ENCODE data around the gene MAGEA10.
"Not testable (repeated sequence)": the region's sequence is repeated elsewhere in the genome, so short reads cannot be mapped to it uniquely, and the experiment has no call there.

MAGEA10 gene

GRCh38 chrX:152138388-152138784 is at the start of gene MAGEA10:
Gene MAGEA10, minus strand, starts transcription at chrX:152138577. Its CDS starts 2,957 bp downstream, at chrX:152135620.
- no peak for DNase-seq (ENCODE audit: low read depth in 2 of 2)

- no peak for DNase-seq (ENCODE audit: low read depth in 2 of 2)
Observed at GRCh38 chrX:152177497-152178269, 39.3 kb upstream of the MAGEA10 start.

- no peak for DNase-seq (ENCODE audit: low read depth in 2 of 2)
Observed at GRCh38 chrX:152177052-152177451, 38.7 kb upstream of the MAGEA10 start.

GRCh38 chrX:152175892-152176291 is 37.5 kb upstream of the MAGEA10 start:
- DNase-seq (ENCODE audit: low read depth in 2 of 2) = not testable (repeated sequence)

- DNase-seq (ENCODE audit: low read depth in 2 of 2) = not testable (repeated sequence)
Observed at GRCh38 chrX:152173923-152174322, 35.5 kb upstream of the MAGEA10 start.

- DNase-seq (ENCODE audit: low read depth in 2 of 2) = no peak
Observed at GRCh38 chrX:152170621-152171020, 32.2 kb upstream of the MAGEA10 start.

GRCh38 chrX:152165033-152165743 is 26.8 kb upstream of the MAGEA10 start:
- no peak for DNase-seq (ENCODE audit: low read depth in 2 of 2)

GRCh38 chrX:152157042-152157441 is 18.7 kb upstream of the MAGEA10 start:
- no peak for DNase-seq (ENCODE audit: low read depth in 2 of 2)

GRCh38 chrX:152155766-152156310 is 17.5 kb upstream of the MAGEA10 start:
- DNase-seq (ENCODE audit: low read depth in 2 of 2) = no peak

- no peak for DNase-seq (ENCODE audit: low read depth in 2 of 2)
Observed at GRCh38 chrX:152154050-152154449, 15.7 kb upstream of the MAGEA10 start.

- DNase-seq (ENCODE audit: low read depth in 2 of 2) = no peak
Observed at GRCh38 chrX:152151256-152151655, 12.9 kb upstream of the MAGEA10 start.

GRCh38 chrX:152149648-152150047 is 11.3 kb upstream of the MAGEA10 start:
- DNase-seq (ENCODE audit: low read depth in 2 of 2) = no peak

- DNase-seq (ENCODE audit: low read depth in 2 of 2) = no peak
Observed at GRCh38 chrX:152139589-152139988, 1.2 kb upstream of the MAGEA10 start.

GRCh38 chrX:152137771-152138387 is 498 bp downstream of the MAGEA10 start:
- DNase-seq (ENCODE audit: low read depth in 2 of 2) = no peak

GRCh38 chrX:152136312-152136711 is 2.1 kb downstream of the MAGEA10 start:
- DNase-seq (ENCODE audit: low read depth in 2 of 2) = no peak

GRCh38 chrX:152131525-152131924 is 6.9 kb downstream of the MAGEA10 start:
- no peak for DNase-seq (ENCODE audit: low read depth in 2 of 2)

GRCh38 chrX:152129069-152129844 is 9.1 kb downstream of the MAGEA10 start:
- not testable (repeated sequence) for DNase-seq (ENCODE audit: low read depth in 2 of 2)

- no peak for DNase-seq (ENCODE audit: low read depth in 2 of 2)
Observed at GRCh38 chrX:152117305-152117704, 21.1 kb downstream of the MAGEA10 start.

- DNase-seq (ENCODE audit: low read depth in 2 of 2) = no peak
Observed at GRCh38 chrX:152108527-152108926, 29.9 kb downstream of the MAGEA10 start.

- no peak for DNase-seq (ENCODE audit: low read depth in 2 of 2)
Observed at GRCh38 chrX:152103866-152104265, 34.5 kb downstream of the MAGEA10 start.

GRCh38 chrX:152086141-152086540 is 52.2 kb downstream of the MAGEA10 start:
- no peak for DNase-seq (ENCODE audit: low read depth in 2 of 2)
